ENCODE measurements around the gene ARV1.
A peak's percentile ranks its signal among the peaks of the same experiment; 100 is the strongest.

The ARV1 gene

GRCh38 chr1:230978491-230979388 is at the start of gene ARV1, which contains the start of gene TTC13:
Gene ARV1, plus strand, starts transcription at chr1:230979094. Its CDS starts 12 bp downstream, at chr1:230979106.
Gene TTC13, minus strand, starts transcription at chr1:230978861. Its CDS starts 31 bp downstream, at chr1:230978830.
- in situ Hi-C loops (cut with MboI; ENCODE audit: low pct_unique_long_range_greater_than_20kb, low sequenced_read_pairs): no loop called here
- peak; percentile 99 for DNase-seq

- in situ Hi-C loops (cut with MboI; ENCODE audit: low pct_unique_long_range_greater_than_20kb, low sequenced_read_pairs): no loop called here
- no peak for DNase-seq
Measured at GRCh38 chr1:230930986-230931385, 47.9 kb upstream of the ARV1 start.

- in situ Hi-C loops (cut with MboI; ENCODE audit: low pct_unique_long_range_greater_than_20kb, low sequenced_read_pairs): no loop called here
Measured at GRCh38 chr1:230935852-230936251, 43.0 kb upstream of the ARV1 start.

GRCh38 chr1:230936475-230936874 is 42.4 kb upstream of the ARV1 start:
- in situ Hi-C loops (cut with MboI; ENCODE audit: low pct_unique_long_range_greater_than_20kb, low sequenced_read_pairs): no loop called here

More at GRCh38 chr1:230935852-230936251, 43.0 kb upstream of the ARV1 start:
- no peak for DNase-seq

GRCh38 chr1:230937371-230937770 is 41.5 kb upstream of the ARV1 start:
- in situ Hi-C loops (cut with MboI; ENCODE audit: low pct_unique_long_range_greater_than_20kb, low sequenced_read_pairs): no loop called here
- DNase-seq: no peak

More at GRCh38 chr1:230936475-230936874, 42.4 kb upstream of the ARV1 start:
- DNase-seq: no peak

GRCh38 chr1:230938924-230939368 is 39.9 kb upstream of the ARV1 start:
- in situ Hi-C loops (cut with MboI; ENCODE audit: low pct_unique_long_range_greater_than_20kb, low sequenced_read_pairs): no loop called here
- DNase-seq: no peak

- in situ Hi-C loops (cut with MboI; ENCODE audit: low pct_unique_long_range_greater_than_20kb, low sequenced_read_pairs): no loop called here
- DNase-seq: no peak
Measured at GRCh38 chr1:230939806-230940489, 38.9 kb upstream of the ARV1 start.

- in situ Hi-C loops (cut with MboI; ENCODE audit: low pct_unique_long_range_greater_than_20kb, low sequenced_read_pairs): no loop called here
- DNase-seq: no peak
Measured at GRCh38 chr1:230940848-230941247, 38.0 kb upstream of the ARV1 start.

- in situ Hi-C loops (cut with MboI; ENCODE audit: low pct_unique_long_range_greater_than_20kb, low sequenced_read_pairs): no loop called here
- DNase-seq: no peak
Measured at GRCh38 chr1:230943048-230943593, 35.8 kb upstream of the ARV1 start.

GRCh38 chr1:230948301-230948700 is 30.6 kb upstream of the ARV1 start:
- in situ Hi-C loops (cut with MboI; ENCODE audit: low pct_unique_long_range_greater_than_20kb, low sequenced_read_pairs): no loop called here
- DNase-seq: peak; percentile 2

- in situ Hi-C loops (cut with MboI; ENCODE audit: low pct_unique_long_range_greater_than_20kb, low sequenced_read_pairs): no loop called here
- no peak for DNase-seq
Measured at GRCh38 chr1:230948903-230949302, 30.0 kb upstream of the ARV1 start.

GRCh38 chr1:230950404-230950803 is 28.5 kb upstream of the ARV1 start:
- no peak for DNase-seq
- in situ Hi-C loops (cut with MboI; ENCODE audit: low pct_unique_long_range_greater_than_20kb, low sequenced_read_pairs): no loop called here

- in situ Hi-C loops (cut with MboI; ENCODE audit: low pct_unique_long_range_greater_than_20kb, low sequenced_read_pairs): no loop called here
- no peak for DNase-seq
Measured at GRCh38 chr1:230957580-230957989, 21.3 kb upstream of the ARV1 start.

- in situ Hi-C loops (cut with MboI; ENCODE audit: low pct_unique_long_range_greater_than_20kb, low sequenced_read_pairs): no loop called here
- no peak for DNase-seq
Measured at GRCh38 chr1:230958370-230958769, 20.5 kb upstream of the ARV1 start.

GRCh38 chr1:230964896-230965295 is 14.0 kb upstream of the ARV1 start:
- in situ Hi-C loops (cut with MboI; ENCODE audit: low pct_unique_long_range_greater_than_20kb, low sequenced_read_pairs): no loop called here

GRCh38 chr1:230965535-230965934 is 13.4 kb upstream of the ARV1 start:
- DNase-seq: no peak
- in situ Hi-C loops (cut with MboI; ENCODE audit: low pct_unique_long_range_greater_than_20kb, low sequenced_read_pairs): no loop called here

More at GRCh38 chr1:230964896-230965295, 14.0 kb upstream of the ARV1 start:
- no peak for DNase-seq

GRCh38 chr1:230966358-230966873 is 12.5 kb upstream of the ARV1 start:
- in situ Hi-C loops (cut with MboI; ENCODE audit: low pct_unique_long_range_greater_than_20kb, low sequenced_read_pairs): no loop called here
- DNase-seq: no peak

GRCh38 chr1:230970432-230970831 is 8.5 kb upstream of the ARV1 start:
- in situ Hi-C loops (cut with MboI; ENCODE audit: low pct_unique_long_range_greater_than_20kb, low sequenced_read_pairs): no loop called here
- no peak for DNase-seq

GRCh38 chr1:230971771-230972170 is 7.1 kb upstream of the ARV1 start:
- no peak for DNase-seq
- in situ Hi-C loops (cut with MboI; ENCODE audit: low pct_unique_long_range_greater_than_20kb, low sequenced_read_pairs): no loop called here
